Endothelial cell of umbilical vein (primary cell): ENCODE measurements around the gene ITGB1. TPM values are rescaled to one million over a fixed set of nuclear protein-coding genes. Genes with fewer than 3 reads are reported as not detected.

Source experiments
- BruUV-seq: library from RNA; stranded (reverse); fragments of 400-500 nt; replicated peaks from 2 replicates; lab custom pipeline; 2021; lab: Mats Ljungman, UMichigan
- CTCF ChIA-PET: fragments of 300-600, 350-600 bp; sonication (Branson Sonifier 250); formaldehyde crosslinking; loops from one replicate; lab custom pipeline; 2021; ENCODE audit warnings: antibody characterized with exemption, inconsistent platforms; lab: Charles Lee
- POLR2A ChIA-PET: fragments of 300-600, 350-600 bp; sonication (Branson Sonifier 250); formaldehyde crosslinking; loops from one replicate; lab custom pipeline; 2021; ENCODE audit warnings: antibody characterized with exemption, inconsistent platforms; lab: Charles Lee
- DNase-seq: peaks from one replicate; pipeline ENCODE4 v3.0.0-alpha.2; 2011; ENCODE audit warnings: low read depth, low spot score
- FAIRE-seq: peaks from 2 replicates; lab custom pipeline; 2011; peaks lifted over from hg19 to GRCh38; lab: Jason Lieb, UNC
- H2AFZ ChIP-seq: 2 replicates; pipeline ENCODE4 v1.6.0; 2012; ENCODE audit warnings: low read depth, low read length, control low read depth, inconsistent platforms
- H3K27ac ChIP-seq: 2 replicates; pipeline ENCODE4 v1.5.1; 2011; ENCODE audit warnings: low read depth, mild to moderate bottlenecking, control low read depth, low read length, moderate library complexity; ENCODE audit not compliant: insufficient read depth
- H3K27me3 ChIP-seq, 2 experiments: 2 replicates each; pipeline versions ENCODE4 v1.6.0 to v1.6.1; 2011; ENCODE audit warnings: low read length in 2 of 2, mixed read lengths in 1 of 2; ENCODE audit not compliant: control insufficient read depth in 2 of 2, insufficient read depth in 2 of 2
- H3K36me3 ChIP-seq, 2 experiments: 2 replicates in 1 of 2; 3 replicates in 1 of 2; pipeline ENCODE4 v1.5.1; 2011; ENCODE audit warnings: low read length in 2 of 2, mild to moderate bottlenecking in 1 of 2, moderate library complexity in 1 of 2; ENCODE audit not compliant: control insufficient read depth in 2 of 2, insufficient read depth in 2 of 2; ENCODE audit errors: extremely low read depth in 1 of 2
- H3K4me1 ChIP-seq: 3 replicates; pipeline ENCODE4 v1.5.1; 2011; ENCODE audit warnings: mild to moderate bottlenecking, low read length; ENCODE audit not compliant: control insufficient read depth, insufficient read depth; ENCODE audit errors: extremely low read depth
- H3K4me2 ChIP-seq: 2 replicates; pipeline ENCODE4 v1.6.1; 2011; ENCODE audit warnings: low read length, control low read depth, mixed read lengths; ENCODE audit not compliant: insufficient read depth
- H3K4me3 ChIP-seq, 3 experiments: fragments of 200-600 bp in 1 of 3; sonication (generic), shearing (Covaris generic) in 1 of 3; replicated peaks in 1 of 3; 2 replicates each; pipeline ENCODE4 v1.5.1; 2011 to 2016; ENCODE audit warnings: control low read depth in 3 of 3, low read length in 3 of 3, mild to moderate bottlenecking in 2 of 3, inconsistent platforms in 1 of 3, low read depth in 1 of 3, moderate library complexity in 1 of 3; ENCODE audit not compliant: insufficient read depth in 1 of 3
- H3K79me2 ChIP-seq: 2 replicates; pipeline ENCODE4 v1.6.0; 2012; ENCODE audit warnings: low read length, inconsistent platforms; ENCODE audit not compliant: control insufficient read depth, insufficient read depth
- H3K9ac ChIP-seq: replicated peaks from 2 replicates; pipeline ENCODE3; 2011; ENCODE audit warnings: low read length, control low read depth; ENCODE audit not compliant: insufficient read depth; ENCODE audit errors: extremely low read depth
- H3K9me1 ChIP-seq: replicated peaks from 3 replicates; pipeline ENCODE4 v1.6.0; 2011; ENCODE audit warnings: mild to moderate bottlenecking, low read length; ENCODE audit not compliant: control insufficient read depth, insufficient read depth; ENCODE audit errors: extremely low read depth
- H3K9me3 ChIP-seq: replicated peaks from 2 replicates; pipeline ENCODE4 v1.5.1; 2012; ENCODE audit warnings: low read length, inconsistent platforms; ENCODE audit not compliant: control insufficient read depth, insufficient read depth
- H4K20me1 ChIP-seq: replicated peaks from 2 replicates; pipeline ENCODE3; 2011; ENCODE audit warnings: mild to moderate bottlenecking, low read length; ENCODE audit not compliant: control insufficient read depth, insufficient read depth; ENCODE audit errors: extremely low read depth
- CTCF ChIP-seq, 2 donors: IDR thresholded peaks; 1 replicate in 1 of 2; 2 replicates in 1 of 2; pipeline ENCODE4 v1.5.1; 2011; ENCODE audit warnings: low read length in 2 of 2, mild to moderate bottlenecking in 2 of 2, moderate library complexity in 2 of 2, control low read depth in 1 of 2, inconsistent platforms in 1 of 2, low read depth in 1 of 2; ENCODE audit not compliant: insufficient read depth in 1 of 2; ENCODE audit errors: extremely low read depth in 1 of 2
- EZH2 ChIP-seq: IDR thresholded peaks from 2 replicates; pipeline ENCODE4 v1.6.1; 2012; ENCODE audit warnings: borderline replicate concordance, low read depth, mild to moderate bottlenecking, moderate library complexity, low read length, inconsistent platforms; ENCODE audit not compliant: severe bottlenecking
- GATA2 ChIP-seq: IDR thresholded peaks from 2 replicates; pipeline ENCODE4 v1.7.0; 2011; ENCODE audit warnings: low read depth, mild to moderate bottlenecking, moderate library complexity, mixed read lengths, low read length; ENCODE audit not compliant: insufficient read length, insufficient read depth
- JUN ChIP-seq: IDR thresholded peaks from 2 replicates; pipeline ENCODE4 v1.6.1; 2011; ENCODE audit warnings: borderline replicate concordance, low read depth; ENCODE audit not compliant: insufficient read length, insufficient read depth
- MYC ChIP-seq: IDR thresholded peaks from one replicate; pipeline ENCODE4 v1.6.1; 2011; ENCODE audit warnings: mild to moderate bottlenecking, low read depth, low read length
- POLR2A ChIP-seq: IDR thresholded peaks from 2 replicates; pipeline ENCODE4 v1.6.1; 2012; ENCODE audit warnings: low read depth, mild to moderate bottlenecking, control low read depth, low read length
- POLR2AphosphoS5 ChIP-seq: IDR thresholded peaks from 2 replicates; pipeline ENCODE4 v1.6.1; 2012; ENCODE audit warnings: low read depth, mild to moderate bottlenecking, control low read depth, low read length, moderate library complexity; ENCODE audit not compliant: insufficient read depth
- dilution Hi-C: fragments of 300-500 bp; cut with MboI; formaldehyde crosslinking; loops from one replicate; pipeline ENCODE4 v1.15.0; 2019; ENCODE audit warnings: low sequenced_read_pairs; ENCODE audit not compliant: extremely low pct_ligation_motif_present
- intact Hi-C: fragments of 100-400 bp; cut with micrococcal nuclease; formaldehyde crosslinking; loops from one replicate; pipeline ENCODE4 v1.10.0; 2022
- polyA plus RNA-seq, 4 experiments: library from polyadenylated mRNA; depleted of rRNA in 3 of 4; stranded (reverse) in 3 of 4; unstranded in 1 of 4; fragments of >200 nt; gene quantifications; 2 replicates each; pipeline versions ENCODE4 v1.2.1 to v1.2.3, GENCODE V29; 2011 to 2012; ENCODE audit warnings: missing spikeins in 1 of 4
- total RNA-seq: library from RNA; stranded (reverse); gene quantifications from 2 replicates; pipeline ENCODE4 v1.2.3, GENCODE V29; 2021
- TF ChIP-seq, protein P1 (sequence below): IDR thresholded peaks from 2 replicates; pipeline ENCODE4 v1.6.1; 2011; ENCODE audit not compliant: insufficient read depth, insufficient read length

ITGB1 gene
- total and polyA plus RNA-seq, 2 donors (not counting 3 experiments of a cell fraction or from before 2014, with no cell fraction given): 424 to 1,147 TPM

GRCh38 chr10:32938554-32939061 lies 19.4 kb downstream of the ITGB1 start:
- no peak for DNase-seq
- peaks cover 15% of the 10 kb centered on the region for H4K20me1 ChIP-seq
- peak overlapping the region; percentile 53 for H3K27ac ChIP-seq
- CTCF ChIA-PET: interaction anchor here (1.0 to 3.8 kb wide), 5 partner anchors 9 to 71 kb away, joined by 4 to 27 read pairs (median 6); no protein-coding TSS in a partner anchor
- peaks cover 100% of the 10 kb centered on the region for H3K79me2 ChIP-seq
- H3K9ac ChIP-seq: peak overlapping the region; percentile 26
- H3K4me3 ChIP-seq: peak overlapping the region in 1 of 3 experiments; percentile 3
- H3K36me3 ChIP-seq: peaks cover 0 to 15% of the 10 kb centered on the region in 2 experiments
- TF ChIP-seq, protein P1, sequence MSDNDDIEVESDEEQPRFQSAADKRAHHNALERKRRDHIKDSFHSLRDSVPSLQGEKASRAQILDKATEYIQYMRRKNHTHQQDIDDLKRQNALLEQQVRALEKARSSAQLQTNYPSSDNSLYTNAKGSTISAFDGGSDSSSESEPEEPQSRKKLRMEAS: no peak
- TF ChIP-seq POLR2A: no peak
- no peak for TF ChIP-seq CTCF (IDR thresholded peaks at IDR 0.05; ENCODE audit: extremely low read depth in 1 of 2, insufficient read depth in 1 of 2, low read depth in 1 of 2, low read length in 2 of 2)
- TF ChIP-seq EZH2: no peak
- no peak for TF ChIP-seq POLR2AphosphoS5
- no peak for TF ChIP-seq JUN
- no peak for TF ChIP-seq MYC
- TF ChIP-seq GATA2: no peak
- no peaks in the 10 kb centered on the region for H3K9me3 ChIP-seq
- peak; percentile 55 for FAIRE-seq
- dilution Hi-C loops (no loop called here), intact Hi-C loops (loop anchor here (1.0 to 2.0 kb wide), 3 partner anchors 20 to 70 kb away; partner anchors contain the start of gene ITGB1)
- no peaks in the 10 kb centered on the region for H3K9me1 ChIP-seq
- peak overlapping the region; percentile 31 for H3K4me2 ChIP-seq
- H3K27me3 ChIP-seq: no peaks in the 10 kb centered on the region
- no peak overlapping the region for H2AFZ ChIP-seq
- H3K4me1 ChIP-seq: peaks cover 49% of the 10 kb centered on the region
- POLR2A ChIA-PET: interaction anchor here (1.6 kb wide), 1 partner anchor 42 kb away, joined by 6 read pairs; no protein-coding TSS in a partner anchor
- TSS peak; percentile 84 for BruUV-seq
